HEK293T (cell line): Measurements from ENCODE around the gene FER.

ENCODE experiments used
- CTCF ChIA-PET: fragments of 350-600 bp; formaldehyde crosslinking; extraction: SDS; loops from one replicate; lab custom pipeline; 2021; ENCODE audit warnings: antibody characterized with exemption, inconsistent platforms; lab: Yijun Ruan, JAX
- POLR2A ChIA-PET: fragments of 350-600 bp; formaldehyde crosslinking; extraction: SDS; loops from one replicate; lab custom pipeline; 2020; ENCODE audit warnings: antibody characterized with exemption, inconsistent platforms; lab: Yijun Ruan, JAX
- DNase-seq: peaks from one replicate; pipeline ENCODE4 v3.0.0; 2012; ENCODE audit warnings: mixed read lengths; ENCODE audit errors: extremely low spot score
- ARNT ChIP-seq: fragments of 450-650 bp; IDR thresholded peaks from 2 replicates; pipeline ENCODE4 v1.6.1; 2017; ENCODE audit warnings: mild to moderate bottlenecking
- BHLHE40 ChIP-seq: fragments of 450-650 bp; IDR thresholded peaks from 2 replicates; pipeline ENCODE4 v1.6.1; 2016; ENCODE audit warnings: mild to moderate bottlenecking, moderate library complexity, borderline replicate concordance
- CTBP1 ChIP-seq: fragments of 450-650 bp; IDR thresholded peaks from 2 replicates; pipeline ENCODE4 v1.6.1; 2016; ENCODE audit warnings: borderline replicate concordance
- ELF4 ChIP-seq: fragments of 450-650 bp; IDR thresholded peaks from 2 replicates; pipeline ENCODE4 v1.6.1; 2017; ENCODE audit warnings: antibody characterized with exemption
- FOXA1 ChIP-seq: fragments of 450-650 bp; IDR thresholded peaks from 2 replicates; pipeline ENCODE4 v1.6.1; 2016; ENCODE audit warnings: mild to moderate bottlenecking
- FOXK2 ChIP-seq: fragments of 450-650 bp; IDR thresholded peaks from 2 replicates; pipeline ENCODE4 v1.6.1; 2016; ENCODE audit warnings: mild to moderate bottlenecking
- FOXM1 ChIP-seq: fragments of 450-650 bp; IDR thresholded peaks from 2 replicates; pipeline ENCODE4 v1.6.1; 2017; ENCODE audit warnings: mild to moderate bottlenecking, borderline replicate concordance
- HDGF ChIP-seq: fragments of 450-650 bp; IDR thresholded peaks from 2 replicates; pipeline ENCODE4 v1.6.1; 2017; ENCODE audit warnings: antibody characterized with exemption, borderline replicate concordance
- L3MBTL2 ChIP-seq: fragments of 450-650 bp; conservative IDR thresholded peaks from 2 replicates; pipeline ENCODE4 v1.6.1; 2016; ENCODE audit warnings: mild to moderate bottlenecking
- LEF1 ChIP-seq: fragments of 450-650 bp; IDR thresholded peaks from 2 replicates; pipeline ENCODE4 v1.6.1; 2017; ENCODE audit warnings: mild to moderate bottlenecking, borderline replicate concordance
- NFRKB ChIP-seq: fragments of 450-650 bp; IDR thresholded peaks from 2 replicates; pipeline ENCODE4 v1.6.1; 2016; ENCODE audit warnings: mild to moderate bottlenecking, moderate library complexity
- SP1 ChIP-seq: fragments of 450-650 bp; IDR thresholded peaks from 2 replicates; pipeline ENCODE4 v1.6.1; 2017
- SUZ12 ChIP-seq: fragments of 450-650 bp; IDR thresholded peaks from 2 replicates; pipeline ENCODE4 v1.6.1; 2016; ENCODE audit warnings: mild to moderate bottlenecking
- TARDBP ChIP-seq: fragments of 450-650 bp; IDR thresholded peaks from 2 replicates; pipeline ENCODE4 v1.6.1; 2016
- ZNF384 ChIP-seq: fragments of 450-650 bp; IDR thresholded peaks from 2 replicates; pipeline ENCODE4 v1.6.1; 2016
- TF ChIP-seq, protein P1 (sequence below): fragments of 450-650 bp; IDR thresholded peaks from 2 replicates; pipeline ENCODE4 v1.6.1; 2016

FER gene

DNA sequence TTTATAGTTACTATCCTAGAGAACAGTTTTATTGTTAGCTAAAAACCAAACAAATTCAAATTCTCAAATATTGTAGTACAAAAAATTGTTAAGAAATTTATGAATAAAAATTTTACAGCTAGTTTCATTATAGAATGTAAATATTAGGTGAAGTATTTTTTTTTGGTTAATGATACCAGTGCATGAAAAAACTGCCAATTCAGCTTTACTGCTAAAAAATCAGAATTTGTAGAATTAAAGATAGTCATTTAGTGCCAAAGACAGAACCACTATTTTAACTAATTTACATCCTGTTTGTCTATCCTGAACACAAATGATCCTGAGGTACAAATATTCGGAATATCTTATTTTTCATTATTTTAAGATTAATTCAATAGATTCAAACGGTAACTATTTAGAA lies 202.6 kb downstream of the FER start:
- no peak for DNase-seq
- no peak for TF ChIP-seq FOXK2
- TF ChIP-seq L3MBTL2 = no peak
- TF ChIP-seq HDGF = no peak
- no peak for TF ChIP-seq ELF4
- TF ChIP-seq FOXA1 = no peak
- TF ChIP-seq SP1 = no peak
- no peak for TF ChIP-seq ARNT
- TF ChIP-seq, protein P1, sequence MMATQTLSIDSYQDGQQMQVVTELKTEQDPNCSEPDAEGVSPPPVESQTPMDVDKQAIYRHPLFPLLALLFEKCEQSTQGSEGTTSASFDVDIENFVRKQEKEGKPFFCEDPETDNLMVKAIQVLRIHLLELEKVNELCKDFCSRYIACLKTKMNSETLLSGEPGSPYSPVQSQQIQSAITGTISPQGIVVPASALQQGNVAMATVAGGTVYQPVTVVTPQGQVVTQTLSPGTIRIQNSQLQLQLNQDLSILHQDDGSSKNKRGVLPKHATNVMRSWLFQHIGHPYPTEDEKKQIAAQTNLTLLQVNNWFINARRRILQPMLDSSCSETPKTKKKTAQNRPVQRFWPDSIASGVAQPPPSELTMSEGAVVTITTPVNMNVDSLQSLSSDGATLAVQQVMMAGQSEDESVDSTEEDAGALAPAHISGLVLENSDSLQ = no peak
- no peak for TF ChIP-seq NFRKB
- TF ChIP-seq TARDBP = no peak
- no peak for TF ChIP-seq ZNF384
- no peak for TF ChIP-seq CTBP1
- no peak for TF ChIP-seq SUZ12
- no peak for TF ChIP-seq FOXM1
- TF ChIP-seq LEF1 = no peak
- ChIA-PET CTCF (no interaction called here), POLR2A (no interaction called here)

DNA sequence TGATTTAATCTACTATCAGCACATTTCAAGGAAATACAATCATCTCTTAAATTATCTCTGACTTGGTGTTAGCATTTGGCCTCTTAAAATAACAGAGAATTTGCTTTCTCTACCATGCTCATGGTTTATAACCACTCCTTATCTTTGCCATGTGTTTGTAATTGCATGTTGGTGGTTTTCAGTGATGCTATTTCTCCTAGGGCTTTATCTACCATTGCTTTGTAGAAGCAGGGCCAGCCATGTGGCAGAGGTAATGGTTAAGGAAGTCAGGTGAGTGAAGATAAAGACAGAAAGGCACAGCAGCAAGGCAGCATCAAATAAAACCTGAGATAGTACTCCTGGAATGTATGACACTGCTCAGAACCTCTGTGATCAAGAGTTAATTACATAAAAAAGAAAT lies 206.2 kb downstream of the FER start:
- ChIA-PET POLR2A (no interaction called here), CTCF (interaction anchor here (0.6 kb wide), 1 partner anchor 203 kb away, joined by 4 read pairs; no protein-coding TSS in a partner anchor)
- no peak for DNase-seq
- TF ChIP-seq FOXA1 (no peak), TARDBP (no peak), LEF1 (no peak), ELF4 (no peak), CTBP1 (no peak), SP1 (no peak)

DNA sequence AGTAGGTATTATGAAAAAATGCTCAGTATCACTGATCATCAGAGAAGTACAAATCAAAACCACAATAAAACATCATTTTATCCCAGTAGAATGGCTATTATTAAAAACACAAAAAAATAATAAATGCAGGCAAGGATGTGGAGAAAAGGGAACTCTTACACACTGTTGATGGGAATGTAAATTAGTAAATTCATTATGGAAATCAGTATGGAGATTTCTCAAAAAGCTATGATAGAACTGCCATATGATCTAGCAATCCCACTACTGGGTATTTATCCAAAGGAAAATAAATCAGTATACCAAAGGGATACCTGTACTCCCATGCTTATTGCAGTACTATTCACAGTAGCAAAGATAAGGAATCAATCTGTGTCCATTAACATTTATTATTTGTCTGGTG lies 209.6 kb downstream of the FER start:
- TF ChIP-seq TARDBP = no peak
- TF ChIP-seq ZNF384 = no peak
- TF ChIP-seq, protein P1 = no peak
- no peak for DNase-seq
- ChIA-PET CTCF (no interaction called here), POLR2A (no interaction called here)

DNA sequence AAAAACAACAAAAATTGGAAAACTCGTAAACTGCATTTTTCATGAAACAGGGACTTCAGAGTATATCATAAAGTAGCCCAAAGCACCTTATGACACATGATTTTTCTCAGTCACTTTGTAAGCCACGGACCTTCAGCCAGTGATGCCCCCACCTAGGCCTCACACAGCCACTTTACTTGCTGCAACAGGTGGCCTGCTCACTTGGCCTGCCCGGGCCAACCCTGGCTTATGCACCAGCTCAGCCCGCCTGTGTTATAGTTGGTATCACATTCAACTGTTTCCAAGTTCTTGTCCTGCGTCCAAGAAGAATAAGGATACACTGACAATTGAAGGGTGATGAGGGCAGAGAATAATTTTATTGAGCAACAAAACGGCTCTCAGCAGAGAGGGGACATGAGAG lies 219.2 kb downstream of the FER start:
- POLR2A ChIA-PET = no interaction called here
- CTCF ChIA-PET = no interaction called here

DNA sequence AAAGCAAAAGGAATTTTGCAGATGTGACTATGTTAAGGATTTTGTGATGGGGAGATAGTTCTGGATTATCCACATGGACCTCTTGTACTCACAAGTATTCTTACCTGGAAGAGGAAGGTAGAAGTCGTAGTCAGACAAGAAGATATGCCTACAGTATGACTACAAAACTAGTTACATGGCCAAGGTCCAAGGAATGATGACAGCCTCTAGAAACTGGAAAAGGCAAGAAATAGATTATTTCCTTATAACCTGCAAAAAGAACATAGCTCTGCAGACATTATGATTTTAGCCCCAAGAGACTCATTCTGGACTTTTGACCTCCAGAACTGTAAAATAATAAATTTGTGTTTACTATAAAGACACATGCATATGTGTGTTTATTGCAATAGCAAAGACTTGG lies 226.9 kb downstream of the FER start:
- POLR2A ChIA-PET = no interaction called here
- CTCF ChIA-PET = no interaction called here
- DNase-seq = no peak
- TF ChIP-seq ZNF384 = no peak
- no peak for TF ChIP-seq SP1
- no peak for TF ChIP-seq L3MBTL2
- no peak for TF ChIP-seq TARDBP
- TF ChIP-seq BHLHE40 = no peak
- no peak for TF ChIP-seq ELF4
- no peak for TF ChIP-seq ARNT
- no peak for TF ChIP-seq CTBP1
- TF ChIP-seq SUZ12 = no peak

More for the DNA sequence above, 219.2 kb downstream of the FER start:
- TF ChIP-seq ARNT (no peak), ZNF384 (no peak), FOXM1 (no peak), CTBP1 (no peak), SP1 (no peak), FOXK2 (no peak)
- DNase-seq = no peak

DNA sequence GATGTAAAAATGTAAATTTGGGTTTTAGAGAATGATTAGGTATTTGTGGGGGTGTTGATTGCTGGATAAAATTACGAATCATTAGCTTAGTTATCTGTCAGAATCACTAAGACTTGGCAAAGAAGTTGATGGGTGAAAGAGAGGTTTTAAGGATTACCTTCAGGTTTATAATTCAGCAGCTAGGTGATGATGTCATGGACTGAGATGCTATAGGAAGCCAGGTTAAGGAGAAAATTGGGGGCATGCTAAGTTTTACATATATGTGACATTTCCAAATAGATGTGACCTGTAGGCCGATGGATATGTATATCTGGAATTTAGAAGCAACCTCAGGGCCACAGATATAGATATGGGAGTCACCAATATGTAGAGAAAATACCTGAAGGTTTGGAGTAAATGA lies 228.0 kb downstream of the FER start:
- CTCF ChIA-PET = no interaction called here
- POLR2A ChIA-PET = no interaction called here
- DNase-seq = no peak
- TF ChIP-seq SP1 (no peak), LEF1 (no peak), BHLHE40 (no peak), ELF4 (no peak), SUZ12 (no peak), CTBP1 (no peak)

DNA sequence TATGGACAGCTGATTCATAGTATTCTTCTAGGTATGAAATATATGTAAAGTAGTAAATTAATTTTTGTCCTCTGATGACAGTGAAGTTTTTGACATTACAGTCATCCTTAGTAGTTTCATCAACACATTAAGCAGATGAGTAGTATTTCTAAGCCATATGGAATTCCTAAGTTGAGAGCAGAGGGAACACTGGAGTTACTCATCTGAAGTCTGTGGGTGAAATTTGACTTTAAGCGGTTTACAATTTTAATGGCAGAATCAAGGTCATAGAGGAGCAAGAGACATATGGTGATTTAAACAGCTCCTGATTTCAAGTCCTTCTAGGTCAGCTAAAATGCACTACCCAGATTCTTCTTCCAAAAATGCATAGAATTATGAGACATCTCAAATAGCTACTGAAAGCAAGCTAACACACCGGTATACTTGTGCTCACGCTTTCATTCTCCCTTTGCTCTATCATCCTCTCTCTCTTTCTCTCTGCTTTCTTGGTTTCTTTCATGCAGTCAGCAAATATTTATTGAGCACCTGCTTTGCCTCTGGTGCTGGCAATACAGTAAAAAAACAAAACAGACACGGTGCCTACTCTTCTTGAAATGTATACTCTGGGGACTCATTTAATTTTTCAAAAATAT lies 235.9 kb downstream of the FER start:
- TF ChIP-seq FOXM1 (no peak), BHLHE40 (no peak), TARDBP (no peak), FOXA1 (no peak)
- TF ChIP-seq, protein P1 = no peak
- no peak for DNase-seq
- POLR2A ChIA-PET = no interaction called here
- CTCF ChIA-PET = no interaction called here
